Occipital lobe (tissue), 2 donors: Measurements from ENCODE around the gene NDUFS5. TPM values are rescaled to one million over a fixed set of nuclear protein-coding genes. Genes with fewer than 3 reads are reported as not detected.
A peak's percentile ranks its signal among the peaks of the same experiment; 100 is the strongest.
"Not testable (repeated sequence)": the region's sequence is repeated elsewhere in the genome, so short reads cannot be mapped to it uniquely, and the experiment has no call there.

Experiments used
- DNase-seq: peaks from one replicate; lab custom pipeline; 2025; lab: John Stamatoyannopoulos, UW
- total RNA-seq: library from RNA; depleted of rRNA; stranded (reverse); fragments of >200 nt; gene quantifications from one replicate; pipeline ENCODE4 v1.2.3, GENCODE V29; 2014

The NDUFS5 gene
- total RNA-seq, 1 donor from 2014 or later, result 268 TPM

GRCh38 chr1:39014956-39015355 is 11.2 kb upstream of the NDUFS5 start:
- not testable (repeated sequence) for DNase-seq

- no peak for DNase-seq
These were observed 9.5 kb upstream of the NDUFS5 start for GRCh38 chr1:39016604-39017171.

GRCh38 chr1:39017266-39017665 is 8.9 kb upstream of the NDUFS5 start:
- DNase-seq, result no peak

GRCh38 chr1:39020494-39020893 is 5.7 kb upstream of the NDUFS5 start:
- not testable (repeated sequence) for DNase-seq

GRCh38 chr1:39021426-39021825 is 4.7 kb upstream of the NDUFS5 start:
- DNase-seq, result no peak

GRCh38 chr1:39023140-39023539 is 3.0 kb upstream of the NDUFS5 start:
- DNase-seq, result no peak

- no peak for DNase-seq
These were observed 837 bp downstream of the NDUFS5 start for GRCh38 chr1:39026866-39027507.

GRCh38 chr1:39034114-39034654 is 8.0 kb downstream of the NDUFS5 start:
- DNase-seq, result no peak

GRCh38 chr1:39036678-39037077 is 10.5 kb downstream of the NDUFS5 start:
- no peak for DNase-seq

- no peak for DNase-seq
These were observed 17.4 kb downstream of the NDUFS5 start for GRCh38 chr1:39043513-39043912.

- DNase-seq, result no peak
These were observed 18.6 kb downstream of the NDUFS5 start for GRCh38 chr1:39044762-39045161.

- DNase-seq, result no peak
These were observed 19.1 kb downstream of the NDUFS5 start for GRCh38 chr1:39045231-39045630.

GRCh38 chr1:39046613-39047210 is 20.6 kb downstream of the NDUFS5 start:
- no peak for DNase-seq

- DNase-seq, result peak; percentile 27
These were observed 21.5 kb downstream of the NDUFS5 start for GRCh38 chr1:39047374-39048229.

- no peak for DNase-seq
These were observed 22.7 kb downstream of the NDUFS5 start for GRCh38 chr1:39048745-39049370.

- no peak for DNase-seq
These were observed 23.9 kb downstream of the NDUFS5 start for GRCh38 chr1:39050001-39050400.

GRCh38 chr1:39051193-39051850 is 25.2 kb downstream of the NDUFS5 start:
- DNase-seq, result not testable (repeated sequence)

- DNase-seq, result no peak
These were observed 25.8 kb downstream of the NDUFS5 start for GRCh38 chr1:39051956-39052355.

GRCh38 chr1:39055213-39055710 is 29.1 kb downstream of the NDUFS5 start:
- not testable (repeated sequence) for DNase-seq

GRCh38 chr1:39061516-39061915 is 35.4 kb downstream of the NDUFS5 start:
- DNase-seq, result not testable (repeated sequence)

GRCh38 chr1:39061951-39062350 is 35.8 kb downstream of the NDUFS5 start:
- DNase-seq, result no peak
